Progenitor cell of endocrine pancreas (in vitro differentiated cells): ENCODE measurements around the gene FAF1. TPM values are rescaled to one million over a fixed set of nuclear protein-coding genes. Genes with fewer than 3 reads are reported as not detected.

Experiments used
- DNase-seq: peaks from one replicate; pipeline ENCODE4 v3.0.0; 2021; ENCODE audit warnings: low spot score; ENCODE audit not compliant: unreplicated experiment
- H3K27ac Mint-ChIP-seq: 2 replicates; pipeline ENCODE4 v1.8.0; 2021; ENCODE audit warnings: mild to moderate bottlenecking, moderate library complexity, mixed read lengths
- H3K27me3 Mint-ChIP-seq: 2 replicates; pipeline ENCODE4 v1.8.0; 2021; ENCODE audit warnings: mixed read lengths
- H3K36me3 Mint-ChIP-seq: 2 replicates; pipeline ENCODE4 v1.8.0; 2022; ENCODE audit warnings: mixed read lengths; ENCODE audit not compliant: insufficient read depth
- H3K4me1 Mint-ChIP-seq: 2 replicates; pipeline ENCODE4 v1.8.0; 2021; ENCODE audit warnings: low read depth, mixed read lengths
- H3K4me3 Mint-ChIP-seq: 2 replicates; pipeline ENCODE4 v1.8.0; 2021; ENCODE audit warnings: low read depth, mild to moderate bottlenecking, moderate library complexity, mixed read lengths
- H3K9me3 Mint-ChIP-seq: 2 replicates; pipeline ENCODE4 v1.8.0; 2021; ENCODE audit warnings: low read depth, mixed read lengths
- CTCF ChIP-seq: fragments of 200-600 bp; sonication (generic); IDR thresholded peaks from one replicate; pipeline ENCODE4 v1.5.0; 2021; ENCODE audit warnings: antibody characterized with exemption, mild to moderate bottlenecking; ENCODE audit not compliant: unreplicated experiment
- total RNA-seq: library from RNA; stranded (reverse); gene quantifications from 2 replicates; pipeline ENCODE4 v1.2.1, GENCODE V29; 2021

FAF1 gene
- total RNA-seq, 1 donor from 2014 or later = 49.0 TPM

GRCh38 chr1:50970509-50970887 is 10.4 kb upstream of the FAF1 start:
- Mint-ChIP-seq H3K9me3 (no peaks in the 10 kb centered on the region), H3K4me3 (no peak overlapping the region), H3K4me1 (peaks cover 6% of the 10 kb centered on the region), H3K27me3 (peaks cover 81% of the 10 kb centered on the region), H3K27ac (peak overlapping the region; percentile 39), H3K36me3 (no peaks in the 10 kb centered on the region)
- DNase-seq = no peak
- no peak for TF ChIP-seq CTCF

- Mint-ChIP-seq H3K27me3 (peaks cover 81% of the 10 kb centered on the region), H3K4me1 (peaks cover 6% of the 10 kb centered on the region), H3K9me3 (no peaks in the 10 kb centered on the region), H3K36me3 (no peaks in the 10 kb centered on the region), H3K27ac (peak within 1 kb of the TSS; percentile 39), H3K4me3 (peak within 1 kb of the TSS; percentile 74)
- DNase-seq = peak; percentile 22
- TF ChIP-seq CTCF = no peak
Observed at GRCh38 chr1:50969611-50970508, 9.8 kb upstream of the FAF1 start, which contains the start of gene CDKN2C. Gene CDKN2C, plus strand, starts transcription at chr1:50970245. Its CDS starts 124 bp downstream, at chr1:50970369.

- no peak for TF ChIP-seq CTCF
- peak; percentile 17 for DNase-seq
- no peaks in the 10 kb centered on the region for H3K9me3 Mint-ChIP-seq
- H3K27ac Mint-ChIP-seq = no peak overlapping the region
- H3K4me3 Mint-ChIP-seq = peak overlapping the region; percentile 74
- H3K27me3 Mint-ChIP-seq = peaks cover 81% of the 10 kb centered on the region
- no peaks in the 10 kb centered on the region for H3K36me3 Mint-ChIP-seq
- peaks cover 6% of the 10 kb centered on the region for H3K4me1 Mint-ChIP-seq
Observed at GRCh38 chr1:50968821-50969610, 8.9 kb upstream of the FAF1 start.

- Mint-ChIP-seq H3K9me3 (no peaks in the 10 kb centered on the region), H3K27me3 (peaks cover 78% of the 10 kb centered on the region), H3K4me3 (peak overlapping the region; percentile 74), H3K36me3 (no peaks in the 10 kb centered on the region), H3K27ac (no peak overlapping the region), H3K4me1 (peaks cover 6% of the 10 kb centered on the region)
- TF ChIP-seq CTCF = peak; percentile 49
- DNase-seq = peak; percentile 63
Observed at GRCh38 chr1:50968158-50968820, 8.2 kb upstream of the FAF1 start.
